Measurements from ENCODE around the gene RPGRIP1.
"Not testable (repeated sequence)": the region's sequence is repeated elsewhere in the genome, so short reads cannot be mapped to it uniquely, and the experiment has no call there.

RPGRIP1 gene

DNA sequence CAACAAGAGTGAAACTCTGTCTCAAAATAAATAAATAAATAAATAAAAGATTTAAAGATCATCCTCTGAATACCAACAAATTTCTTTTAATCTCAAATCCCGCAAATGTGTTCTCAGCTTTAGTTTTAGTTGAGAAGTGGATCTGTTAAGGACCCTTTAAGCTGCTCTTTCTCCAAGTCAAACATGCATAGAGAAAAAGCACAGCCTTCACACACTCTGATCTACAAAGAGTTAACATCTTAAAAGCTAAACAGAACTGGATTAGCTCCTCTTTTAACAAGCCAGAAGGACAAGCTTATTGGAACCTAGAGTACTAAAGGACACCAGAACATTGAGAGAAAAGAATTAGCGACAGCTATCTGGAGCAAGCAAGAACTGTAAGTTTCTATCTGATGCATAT lies at the start of gene RPGRIP1:
RPGRIP1 (plus strand) TSS at position 301 of the 400 bp plus-strand sequence. CDS start 7,894 bp downstream, outside the sequence.
- DNase-seq: no peak

DNA sequence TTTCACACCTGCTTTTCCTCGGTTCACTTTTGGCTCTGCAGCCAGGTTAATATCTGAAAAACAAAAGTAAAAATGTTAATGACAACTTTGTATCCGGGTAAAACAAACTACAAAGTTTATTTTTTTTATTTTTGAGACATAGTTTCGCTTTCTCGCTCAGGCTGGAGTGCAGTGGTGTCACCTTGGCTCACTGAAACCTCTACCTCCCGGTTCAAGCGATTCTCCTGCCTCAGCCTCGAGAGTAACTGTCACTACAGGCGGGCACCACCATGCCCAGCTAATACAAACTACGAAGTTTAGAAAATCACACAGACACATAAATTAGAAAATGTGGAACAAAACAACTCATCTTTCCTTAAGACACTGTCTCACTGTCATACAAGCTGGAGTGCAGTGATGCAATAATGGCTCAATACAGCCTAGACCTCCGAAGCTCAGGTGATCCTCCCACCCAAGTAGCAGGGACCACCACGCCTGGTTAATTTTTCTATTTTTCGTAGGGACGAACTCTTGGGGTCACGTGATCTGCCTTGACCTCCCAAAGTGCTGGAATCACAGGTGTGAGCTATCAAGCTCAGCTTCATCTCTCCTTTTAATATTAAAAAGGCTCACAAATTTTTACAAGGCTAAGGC lies 48.7 kb upstream of the RPGRIP1 start:
- no peak for DNase-seq

DNA sequence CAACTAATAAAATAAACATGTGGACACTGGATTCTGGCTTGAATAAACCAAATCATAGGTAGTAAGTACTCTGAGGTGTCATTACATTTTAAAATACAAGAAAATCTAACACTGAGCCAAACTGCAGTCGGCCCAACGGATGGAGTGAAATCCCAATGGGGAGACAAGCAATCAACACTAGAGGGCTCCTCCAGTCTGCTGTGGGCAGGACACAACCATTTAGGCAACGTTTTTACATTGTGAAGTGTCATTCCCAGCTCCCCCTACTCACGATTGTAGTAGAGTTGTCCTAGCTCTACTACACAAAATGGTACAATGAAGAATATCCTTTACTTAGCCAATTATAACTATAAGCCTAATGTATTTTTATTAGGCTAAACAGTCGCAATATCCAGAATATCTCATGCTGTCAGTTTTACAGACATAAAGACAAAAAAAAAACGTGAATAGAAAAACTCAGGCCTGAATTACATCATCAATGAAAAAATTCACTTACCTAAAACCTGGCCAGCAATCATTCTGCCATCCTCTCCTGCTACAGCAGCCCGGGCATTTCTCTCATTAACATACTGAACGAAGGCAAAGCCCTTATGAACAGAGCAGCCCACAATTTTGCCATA lies 46.3 kb upstream of the RPGRIP1 start:
- no peak for DNase-seq

DNA sequence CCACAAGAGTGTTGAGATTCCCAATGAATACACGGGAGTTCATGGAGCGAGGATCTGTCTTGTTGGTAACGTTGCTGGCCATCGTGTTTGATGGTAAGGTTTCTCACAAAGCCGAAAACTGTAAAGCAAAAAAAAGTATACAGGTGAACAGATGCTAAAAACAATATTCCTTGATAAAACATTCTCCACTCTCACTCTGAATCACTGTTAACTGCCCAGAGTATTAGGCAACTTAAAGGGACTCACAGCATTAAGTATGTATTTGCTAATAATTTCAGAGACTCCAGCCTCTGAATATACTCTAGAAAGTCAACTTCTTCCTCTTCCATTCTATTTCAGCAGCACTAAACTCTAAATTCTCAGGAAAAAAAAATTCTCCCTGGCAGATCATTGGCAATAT lies 45.8 kb upstream of the RPGRIP1 start:
- no peak for DNase-seq

DNA sequence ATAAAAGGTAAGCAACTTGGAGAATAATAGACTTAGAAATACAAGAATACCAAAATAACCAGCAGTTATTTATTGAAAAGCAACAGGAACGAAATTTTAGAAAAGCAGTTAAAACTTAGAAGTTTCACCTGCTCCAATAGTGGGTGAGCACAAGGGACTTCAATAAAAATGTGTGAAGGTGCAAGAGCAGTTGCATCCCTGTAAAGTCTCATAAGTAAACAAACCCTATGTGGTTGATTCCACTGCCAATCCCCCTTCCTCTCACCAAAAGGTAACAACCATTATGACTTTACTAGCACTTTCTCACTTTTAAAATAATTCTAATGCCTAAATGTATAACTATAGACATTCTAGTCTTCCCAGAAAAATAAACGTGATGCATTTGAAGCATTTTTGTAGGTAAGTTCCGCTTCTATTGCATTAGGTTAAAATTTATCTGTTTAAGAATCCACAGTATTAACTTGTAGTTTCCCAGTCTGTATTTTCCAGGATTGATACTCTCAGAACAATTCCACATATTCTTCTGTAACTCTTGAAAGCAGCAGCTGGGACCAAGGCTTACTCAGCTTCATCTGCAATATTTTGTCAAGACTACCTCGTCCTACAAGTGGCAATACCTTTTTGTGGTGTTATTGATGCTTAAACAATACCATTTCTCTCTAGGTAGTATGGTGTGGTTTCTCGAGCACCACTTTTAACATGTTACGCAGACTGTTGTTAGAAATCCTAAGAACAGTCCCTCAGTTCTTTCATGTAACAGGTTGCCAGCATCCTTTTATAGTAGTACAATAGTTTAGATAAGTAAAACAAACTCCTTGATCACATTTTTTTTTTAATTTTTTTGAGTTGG lies 42.7 kb upstream of the RPGRIP1 start:
- no peak for DNase-seq

DNA sequence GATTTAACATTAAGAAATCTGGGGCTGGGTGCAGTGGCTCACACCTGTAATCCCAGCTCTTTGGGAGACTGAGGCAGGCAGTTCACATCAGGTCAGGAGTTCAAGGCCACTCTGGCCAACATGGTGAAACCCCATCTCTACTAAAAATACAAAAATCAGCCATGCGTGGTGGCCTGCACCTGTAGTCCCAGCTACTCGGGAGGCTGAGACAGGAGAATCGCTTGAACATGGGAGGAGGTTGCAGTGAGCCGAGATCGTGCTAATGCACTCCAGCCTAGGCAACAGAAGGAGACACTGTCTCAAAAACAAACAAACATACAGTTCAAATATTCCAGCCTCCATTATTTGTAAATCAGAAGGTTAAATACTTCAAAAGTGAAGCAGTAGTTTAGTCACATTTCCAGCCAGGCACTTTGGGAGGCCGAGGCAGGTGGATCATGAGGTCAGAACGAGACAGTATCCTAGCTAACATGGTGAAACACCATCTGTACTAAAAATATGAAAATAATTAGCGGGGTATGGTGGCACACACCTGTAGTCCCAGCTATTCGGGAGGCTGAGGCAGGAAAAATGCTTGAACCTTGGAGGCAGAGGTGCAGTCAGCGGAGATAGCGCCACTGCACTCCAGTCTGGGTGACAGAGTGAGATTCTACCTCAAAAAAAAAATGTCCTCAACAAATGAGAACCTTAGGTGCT lies 40.9 kb upstream of the RPGRIP1 start:
- no peak for DNase-seq

DNA sequence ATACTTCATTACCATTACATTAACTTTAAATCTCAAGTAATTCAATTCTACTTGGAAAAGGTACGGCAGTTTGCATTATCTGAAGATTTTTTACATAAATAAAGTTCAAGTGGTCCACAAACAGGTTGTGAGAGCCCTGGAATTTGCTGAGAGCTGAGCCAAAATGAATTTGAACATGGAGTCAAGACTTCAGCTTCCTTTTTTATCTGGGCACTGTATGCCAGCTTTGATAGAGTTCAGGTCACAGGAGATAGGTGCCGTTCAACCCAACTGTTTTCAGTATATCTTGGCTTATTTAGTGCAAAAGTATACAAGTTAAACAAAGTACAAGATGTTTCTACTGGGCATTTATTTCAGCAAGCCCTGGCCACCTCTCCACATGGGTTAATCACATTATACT lies 39.5 kb upstream of the RPGRIP1 start:
- DNase-seq: no peak

DNA sequence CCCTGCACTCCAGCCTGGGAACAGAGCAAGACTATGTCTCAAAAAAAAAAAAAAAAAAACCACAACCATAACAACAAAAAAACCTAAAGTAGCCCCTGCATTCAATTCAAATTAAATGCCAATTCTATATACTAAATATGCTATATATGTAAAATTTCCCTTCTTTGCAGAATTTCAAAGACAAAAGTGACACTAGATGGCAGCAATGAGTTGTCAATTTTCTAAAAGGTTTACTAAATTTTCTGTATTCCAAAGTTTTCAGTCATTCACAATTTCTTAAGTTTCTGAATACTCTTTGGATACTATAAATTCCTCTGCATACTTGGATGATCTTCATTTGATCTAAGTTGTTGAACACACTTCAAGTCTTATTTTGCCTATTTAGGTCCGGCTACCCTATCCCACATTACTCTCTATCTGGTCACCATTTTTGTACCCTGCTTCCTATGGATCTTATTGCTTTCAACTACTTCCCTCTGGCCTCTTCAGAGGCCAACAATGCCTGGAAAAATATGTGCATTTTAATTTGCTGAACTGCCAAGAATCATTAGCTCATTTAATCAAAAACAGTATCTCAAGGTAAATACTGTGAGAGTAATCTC lies 38.6 kb upstream of the RPGRIP1 start:
- DNase-seq: peak; percentile 28 to 63 (median 60)

DNA sequence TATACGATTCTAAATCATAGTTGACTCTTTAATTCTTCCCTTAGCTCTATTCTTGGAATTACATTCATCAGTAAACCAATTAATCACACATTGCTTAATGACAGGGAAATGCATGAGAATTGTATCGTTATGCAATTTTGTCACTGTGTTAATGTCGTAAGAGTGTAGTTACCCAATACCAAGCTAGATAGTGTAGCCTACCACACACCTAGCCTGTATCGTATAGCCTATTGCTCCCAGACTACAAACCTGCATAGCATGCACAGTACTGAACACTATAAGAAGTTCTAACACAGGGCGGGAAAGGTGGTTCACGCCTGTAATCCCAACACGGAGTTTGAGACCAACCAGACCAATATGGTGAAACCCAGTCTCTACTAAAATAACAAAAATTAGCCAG lies 35.3 kb upstream of the RPGRIP1 start:
- peak in 2 of 3 donors; percentile 71 to 80 for DNase-seq

DNA sequence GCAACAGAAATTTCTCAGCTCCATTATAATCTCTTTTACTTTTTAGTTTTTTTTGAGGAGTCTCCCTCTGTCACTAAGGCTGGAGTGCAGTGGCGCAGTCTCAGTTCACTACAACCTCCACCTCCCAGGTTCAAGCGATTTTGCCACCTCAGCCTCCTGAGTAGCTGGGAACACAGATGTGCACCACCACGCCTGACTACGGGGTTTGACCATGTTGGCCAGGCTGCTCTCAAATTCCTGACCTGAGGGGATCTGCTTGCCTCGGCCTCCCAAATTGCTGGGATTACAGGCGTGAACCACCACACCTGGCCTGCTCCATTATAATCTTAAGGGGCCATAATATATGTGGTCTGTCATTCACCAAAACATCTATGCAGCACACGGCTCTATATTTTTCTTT lies 34.1 kb upstream of the RPGRIP1 start:
- no peak for DNase-seq

DNA sequence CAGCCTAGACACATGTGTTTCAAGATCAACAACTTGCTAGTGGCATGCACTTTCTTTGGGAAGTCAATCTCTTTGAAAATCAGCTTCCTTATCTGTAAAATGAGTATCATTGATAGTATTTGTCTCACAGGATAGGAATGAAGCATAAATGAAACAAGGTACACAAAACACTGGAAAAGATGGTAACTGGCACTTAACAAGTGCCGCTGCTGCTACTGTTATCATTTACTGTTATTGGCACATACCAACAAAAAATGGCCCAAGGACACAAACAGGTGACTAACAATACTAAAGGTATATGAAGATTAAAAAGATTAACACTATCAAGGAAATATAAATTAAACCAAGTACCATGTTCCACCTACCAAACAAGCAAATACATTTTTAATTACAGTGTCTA lies 31.5 kb upstream of the RPGRIP1 start:
- DNase-seq: no peak

DNA sequence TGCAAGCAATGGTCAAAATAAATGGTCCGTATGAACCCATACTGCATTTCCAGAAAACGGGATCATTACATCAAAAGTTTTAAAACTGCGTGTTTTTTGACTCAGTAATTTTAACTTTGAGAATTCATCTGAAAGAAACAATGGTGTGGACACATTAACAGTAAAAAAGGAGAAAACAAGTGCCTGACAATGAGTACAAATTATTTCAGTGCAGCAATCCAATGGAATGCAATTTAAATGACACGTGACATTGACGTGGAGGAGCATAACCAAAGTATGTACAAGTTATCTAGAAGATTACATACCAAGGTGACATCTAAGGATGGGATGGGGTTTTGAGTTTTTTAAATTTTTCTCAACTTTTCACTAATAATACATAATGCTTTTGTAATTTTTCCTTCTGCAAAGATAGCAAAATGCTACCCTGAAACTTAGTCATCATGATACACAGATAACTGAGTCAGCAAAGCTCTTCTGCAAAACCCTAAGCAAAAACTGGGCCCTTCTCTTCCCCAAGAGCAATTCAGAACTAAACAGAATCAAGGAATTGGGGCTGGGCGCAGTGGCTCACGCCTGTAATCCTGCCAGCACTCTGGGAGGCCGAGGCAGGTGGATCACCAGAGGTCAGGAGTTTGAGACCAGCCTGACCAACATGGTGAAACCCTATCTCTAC lies 31.0 kb upstream of the RPGRIP1 start:
- peak in 2 of 3 donors; percentile 55 to 56 for DNase-seq

DNA sequence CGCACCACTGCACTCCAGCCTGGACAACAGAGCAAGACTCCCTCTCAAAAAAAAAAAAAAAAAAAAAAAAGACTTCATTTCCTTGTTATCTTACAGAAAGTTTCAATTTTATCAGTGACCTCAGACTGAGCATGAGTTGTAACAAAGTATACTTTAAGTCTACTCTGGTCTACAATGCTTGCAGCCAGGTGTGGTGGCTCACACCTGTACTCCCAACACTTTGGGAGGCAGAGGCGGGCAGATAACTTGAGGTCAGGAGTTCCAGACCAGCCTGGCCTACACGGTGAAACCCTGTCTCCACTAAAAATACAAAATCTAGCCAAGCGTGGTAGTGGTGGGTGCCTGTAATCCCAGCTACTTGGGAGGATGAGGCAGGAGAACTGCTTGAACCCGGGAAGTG lies 28.7 kb upstream of the RPGRIP1 start:
- DNase-seq: peak in 1 of 3 donors; percentile 17

DNA sequence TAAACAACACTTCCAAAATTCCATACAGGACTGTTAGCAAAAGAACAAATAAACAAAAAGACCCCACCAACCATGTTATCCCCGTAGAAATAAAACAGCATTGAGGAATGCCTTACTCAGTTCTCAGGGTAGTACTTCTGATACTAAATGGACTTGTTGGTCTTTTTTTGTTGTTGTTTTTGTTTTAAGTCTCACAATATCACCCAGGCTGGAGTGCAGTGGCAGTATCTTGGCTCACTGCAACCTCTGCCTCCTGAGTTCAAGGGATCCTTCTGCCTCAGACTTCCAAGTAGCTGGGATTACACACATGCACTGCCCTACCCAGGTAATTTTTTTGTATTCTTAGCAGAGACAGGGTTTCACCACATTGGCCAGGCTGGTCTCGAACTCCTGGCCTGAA lies 27.7 kb upstream of the RPGRIP1 start:
- DNase-seq: peak in 1 of 3 donors; percentile 12

DNA sequence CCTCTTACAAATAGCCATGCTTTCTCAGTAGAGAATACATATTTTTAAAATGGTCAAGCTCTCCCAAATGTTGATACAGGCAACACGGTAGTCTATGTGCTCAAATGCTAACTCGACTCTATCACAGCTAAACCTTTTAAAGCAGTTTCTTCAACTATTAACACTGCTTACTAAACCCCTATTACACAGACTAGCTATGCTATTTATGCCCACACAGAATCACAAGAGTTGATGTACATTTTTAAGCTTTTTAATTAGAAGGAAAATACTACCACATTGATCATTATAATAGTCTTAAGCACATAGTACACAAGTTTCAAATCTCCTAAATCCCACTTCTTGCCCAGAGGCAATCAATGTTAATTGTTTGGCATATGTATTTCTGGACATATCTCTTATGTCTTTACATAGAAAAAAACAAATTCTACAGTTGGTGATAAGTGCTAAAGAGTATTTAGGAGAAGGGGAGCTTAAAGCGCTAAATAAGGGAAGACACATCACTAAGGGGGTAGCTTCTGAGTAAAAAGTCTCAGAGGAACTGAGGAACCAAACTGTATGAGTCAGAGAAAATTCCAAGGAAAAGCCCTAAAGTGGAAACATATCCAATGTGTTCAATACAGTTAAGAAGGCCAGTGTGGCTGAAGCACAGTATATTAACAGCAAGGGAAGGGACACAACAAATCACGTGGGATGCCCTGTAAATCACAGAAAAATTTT lies 24.3 kb upstream of the RPGRIP1 start:
- DNase-seq: peak; percentile 82 to 97 (median 93)

DNA sequence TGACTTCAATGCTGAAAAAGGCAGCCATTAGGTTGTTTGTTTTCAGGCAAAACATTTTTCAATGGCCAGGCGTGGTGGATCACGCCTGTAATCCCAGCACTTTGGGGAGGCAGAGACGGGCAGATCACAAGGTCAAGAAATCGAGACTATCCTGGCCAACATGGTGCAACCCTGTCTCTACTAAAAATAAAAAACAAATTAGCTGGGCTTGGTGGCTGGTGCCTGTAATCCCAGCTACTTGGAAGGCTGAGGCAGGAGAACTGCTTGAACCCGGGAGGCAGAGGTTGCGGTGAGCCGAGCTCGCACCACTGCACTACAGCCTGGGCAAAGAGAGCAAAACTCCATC lies 23.8 kb upstream of the RPGRIP1 start:
- not testable (repeated sequence) for DNase-seq

DNA sequence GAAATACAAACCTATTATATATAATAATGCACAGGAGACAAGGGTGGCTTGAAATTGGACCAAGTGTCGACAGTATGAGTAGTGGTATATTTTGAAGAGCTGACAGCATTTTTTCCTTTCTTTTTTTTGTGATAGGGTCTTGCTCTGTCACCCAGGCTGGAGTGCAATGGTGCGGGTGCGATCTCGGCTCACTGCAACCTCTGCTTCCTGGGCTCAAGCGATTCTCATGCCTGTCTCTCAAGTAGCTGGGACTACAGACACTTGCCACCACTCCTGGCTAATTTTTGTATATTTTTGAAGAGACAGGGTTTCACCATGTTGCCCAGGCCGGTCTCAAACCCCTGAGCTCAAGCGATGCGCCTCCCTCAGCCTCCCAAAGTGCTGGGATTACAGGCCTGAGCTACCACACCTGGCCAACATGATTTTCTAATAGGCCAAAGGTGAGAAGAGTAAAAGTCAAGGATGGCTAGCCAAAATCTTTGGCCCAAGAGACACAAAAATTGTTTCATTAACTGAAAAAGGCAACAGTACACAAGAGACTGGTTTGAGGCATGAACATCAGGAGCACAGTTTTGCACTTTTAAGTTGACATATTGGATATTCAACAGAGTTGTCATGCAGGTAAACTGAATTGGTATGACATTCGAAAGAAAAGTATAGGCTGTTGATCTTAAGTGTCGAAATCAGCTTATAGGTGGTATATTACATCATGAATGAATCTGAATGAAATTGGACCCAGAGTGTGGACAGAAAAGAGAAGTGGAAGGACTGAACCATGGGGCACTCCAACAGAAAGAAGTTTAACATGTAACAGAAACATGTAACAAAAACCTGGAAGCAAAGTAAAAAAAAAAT lies 23.1 kb upstream of the RPGRIP1 start:
- DNase-seq: peak in 2 of 3 donors; percentile 54 to 56

DNA sequence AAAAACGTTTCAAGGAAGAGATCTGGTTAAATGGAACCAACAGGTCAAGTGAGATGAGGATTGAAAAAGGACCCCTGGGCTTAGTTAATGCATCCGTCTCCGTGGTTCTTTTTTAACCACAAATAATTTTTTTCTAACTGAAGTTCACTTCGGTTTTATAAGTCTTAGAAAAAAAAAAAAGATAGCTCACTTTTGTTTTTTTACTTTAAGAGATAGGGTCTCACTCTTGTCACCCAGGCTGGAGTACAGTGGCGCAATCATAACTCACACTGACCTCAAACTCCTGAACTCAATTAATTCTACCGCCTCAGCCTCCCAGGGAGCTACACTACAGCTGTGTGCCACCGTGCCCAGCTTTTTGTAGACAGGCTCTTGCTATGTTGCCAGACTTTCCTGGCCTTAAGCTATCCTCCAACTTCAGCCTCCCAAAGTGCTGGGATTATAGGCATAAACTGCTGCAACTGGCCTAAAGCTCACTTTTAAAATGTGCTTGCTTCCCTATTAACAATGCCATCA lies 22.4 kb upstream of the RPGRIP1 start:
- peak in 2 of 3 donors; percentile 18 to 25 for DNase-seq

DNA sequence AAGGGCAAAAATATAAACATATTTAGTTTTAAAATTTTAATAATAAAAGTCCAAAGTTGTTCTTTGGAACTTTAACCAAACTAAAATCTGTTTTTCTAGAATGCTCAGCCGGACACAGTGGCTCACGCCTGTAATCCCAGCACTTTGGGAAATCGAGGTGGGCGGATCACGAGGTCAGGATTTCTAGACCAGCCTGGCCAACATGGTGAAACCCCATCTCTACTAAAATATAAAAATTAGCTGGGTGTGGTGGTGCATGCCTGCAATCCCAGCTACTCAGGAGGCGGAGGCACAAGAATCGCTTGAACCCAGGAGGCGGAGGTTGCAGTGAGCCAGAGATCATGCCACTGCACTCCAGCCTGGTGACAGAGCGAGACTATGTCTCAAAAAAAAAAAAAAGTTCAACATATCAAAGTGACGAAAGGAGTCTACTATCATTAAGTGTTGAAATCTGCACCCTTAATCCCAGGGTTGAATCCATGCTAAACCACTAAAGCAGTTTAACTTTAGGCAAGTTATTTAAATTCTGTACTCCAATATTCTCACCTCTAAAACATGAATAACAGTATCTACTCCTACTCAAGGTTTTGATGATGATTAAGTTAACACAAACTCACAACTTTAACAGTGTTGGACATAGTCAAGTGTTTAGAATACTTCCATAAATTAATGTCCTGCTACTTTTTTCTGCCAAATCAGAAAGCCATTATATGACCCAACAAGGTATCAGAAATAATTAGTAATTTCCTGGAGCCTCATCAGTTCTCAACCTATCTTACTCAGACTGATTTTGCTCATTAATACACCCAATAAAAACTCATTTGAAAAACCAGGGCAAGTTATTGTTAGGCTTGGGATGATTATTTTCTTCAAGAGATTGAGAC lies 21.6 kb upstream of the RPGRIP1 start:
- DNase-seq: peak; percentile 41 to 54 (median 48)
